NCI-H524 (cell line): ENCODE results near the gene EPB41L4B.
"Not testable (repeated sequence)": the region's sequence is repeated elsewhere in the genome, so short reads cannot be mapped to it uniquely, and the experiment has no call there.

Experiments
- DNase-seq, 2 experiments: peaks; one replicate each; lab custom pipeline; 2025; lab: John Stamatoyannopoulos, UW

The EPB41L4B gene

GRCh38 chr9:109166171-109166770 lies 154.6 kb downstream of the EPB41L4B start:
- DNase-seq: no peak

- DNase-seq: no peak
Observed at GRCh38 chr9:109164042-109164441, 156.8 kb downstream of the EPB41L4B start.

- no peak for DNase-seq
Observed at GRCh38 chr9:109163194-109163593, 157.7 kb downstream of the EPB41L4B start.

GRCh38 chr9:109162677-109163076 lies 158.2 kb downstream of the EPB41L4B start:
- DNase-seq: no peak

GRCh38 chr9:109161471-109161870 lies 159.4 kb downstream of the EPB41L4B start:
- DNase-seq: no peak

- DNase-seq: no peak
Observed at GRCh38 chr9:109159583-109159982, 161.3 kb downstream of the EPB41L4B start.

- no peak for DNase-seq
Observed at GRCh38 chr9:109158651-109159050, 162.2 kb downstream of the EPB41L4B start.

GRCh38 chr9:109156708-109157107 lies 164.2 kb downstream of the EPB41L4B start:
- no peak for DNase-seq

- DNase-seq: no peak
Observed at GRCh38 chr9:109150925-109151545, 169.8 kb downstream of the EPB41L4B start.

- DNase-seq: no peak
Observed at GRCh38 chr9:109149722-109150121, 171.1 kb downstream of the EPB41L4B start.

- no peak for DNase-seq
Observed at GRCh38 chr9:109149089-109149488, 171.8 kb downstream of the EPB41L4B start.

- DNase-seq: no peak
Observed at GRCh38 chr9:109145051-109145450, 175.8 kb downstream of the EPB41L4B start.

- peak in 1 of 2 experiments; percentile 41 for DNase-seq
Observed at GRCh38 chr9:109143881-109144562, 176.8 kb downstream of the EPB41L4B start.

GRCh38 chr9:109141375-109141774 lies 179.5 kb downstream of the EPB41L4B start:
- no peak for DNase-seq

- DNase-seq: no peak
Observed at GRCh38 chr9:109139851-109140250, 181.0 kb downstream of the EPB41L4B start.

- DNase-seq: no peak
Observed at GRCh38 chr9:109138421-109138820, 182.4 kb downstream of the EPB41L4B start.

- DNase-seq: no peak
Observed at GRCh38 chr9:109134167-109134578, 186.7 kb downstream of the EPB41L4B start.

- no peak for DNase-seq
Observed at GRCh38 chr9:109133533-109133932, 187.3 kb downstream of the EPB41L4B start.

- DNase-seq: no peak
Observed at GRCh38 chr9:109132567-109133021, 188.3 kb downstream of the EPB41L4B start.

GRCh38 chr9:109129470-109130197 lies 191.2 kb downstream of the EPB41L4B start:
- DNase-seq: no peak

- DNase-seq: not testable (repeated sequence)
Observed at GRCh38 chr9:109126671-109127070, 194.2 kb downstream of the EPB41L4B start.

- DNase-seq: no peak
Observed at GRCh38 chr9:109124121-109124520, 196.7 kb downstream of the EPB41L4B start.
